Pancreas (tissue), 10 donors: ENCODE measurements around the gene ZCCHC17. TPM values are rescaled to one million over a fixed set of nuclear protein-coding genes. Genes with fewer than 3 reads are reported as not detected.

Source experiments
- ATAC-seq, 4 donors: fragments of 200-7000 bp; cut with Tn5 transposase; one replicate each; pipeline versions ENCODE4 v1.8.0 to v1.9.1; 2020; ENCODE audit warnings: mild to moderate bottlenecking in 4 of 4, moderate library complexity in 4 of 4
- DNase-seq, 6 donors: peaks; one replicate each; pipeline ENCODE4 v3.0.0-alpha.2; 2020
- FAIRE-seq: peaks from 2 replicates; lab custom pipeline; 2012; peaks lifted over from hg19 to GRCh38; lab: Jason Lieb, UNC
- H3K27ac ChIP-seq, 4 donors: fragments of 200-600 bp; sonication (generic); 1 replicate in 3 of 4; 2 replicates in 1 of 4; pipeline versions ENCODE4 v1.5.0 to v1.8.0; 2020
- H3K27me3 ChIP-seq, 4 donors: fragments of 200-600 bp; one replicate each; pipeline ENCODE4 v1.8.0; 2021
- H3K36me3 ChIP-seq, 3 donors: fragments of 200-600 bp; sonication (generic) in 1 of 3; one replicate each; pipeline versions ENCODE4 v1.5.0 to v1.8.0; 2020 to 2021
- H3K4me1 ChIP-seq, 3 donors: fragments of 200-600 bp; one replicate each; pipeline ENCODE4 v1.8.0; 2021
- H3K4me3 ChIP-seq, 4 donors: fragments of 200-600 bp; sonication (generic) in 2 of 4; one replicate each; pipeline versions ENCODE4 v1.5.0 to v1.8.0; 2020 to 2021
- H3K9me3 ChIP-seq, 4 donors: fragments of 200-600 bp; one replicate each; pipeline ENCODE4 v1.8.0; 2021
- CTCF ChIP-seq, 4 donors: fragments of 200-600 bp; sonication (generic) in 3 of 4; IDR thresholded peaks; one replicate each; pipeline versions ENCODE4 v1.5.0 to v1.8.0; 2021; ENCODE audit warnings: antibody characterized with exemption in 4 of 4
- WGBS, 2 donors: extraction: QIAGEN DNeasy Blood & Tissue Kit; methylation state at CpG; one replicate each; pipeline ENCODE4 v1.1.7; 2013; 5-methylcytosine and 5-hydroxymethylcytosine counted together
- intact Hi-C, 3 donors: fragments of 100-400 bp; cut with DNase I; formaldehyde crosslinking; loops; one replicate each; pipeline versions ENCODE4 v1.11.1 to v1.14.2; 2022
- polyA plus RNA-seq, 2 donors: library from polyadenylated mRNA; stranded (reverse); fragments of 200-250 nt; gene quantifications; one replicate each; pipeline ENCODE4 v1.2.3, GENCODE V29; 2013
- total RNA-seq, 6 donors: library from RNA; stranded (reverse); fragmentation: NEBNext Ultra II Directional in 4 of 6; extraction: Animal tissue kit (Norgen Biotek cat#: 25700) in 4 of 6; gene quantifications; one replicate each; pipeline versions ENCODE4 v1.2.1 to v1.2.4, GENCODE V29; 2021 to 2023
- donor health status: healthy with polysubstance abuse.
- donor health status: DM: no; HTN: no; CAD: no; lungs with moderate emphysema.
- donor health status: DM: no; HTN: no; CAD: no.
- donor health status: control.
- donor health status: control.
- donor health status: Bipolar disorder and iron deficiency.
- donor health status: DM: yes; HTN: yes; CAD: no.
- donor health status: DM: no; HTN: no; CAD: no.
- donor health status: DM: no; HTN: no; CAD: no.
- donor health status: DM: yes; HTN: yes; CAD: no.

The ZCCHC17 gene
- total and polyA plus RNA-seq, 8 donors: 5.6 to 20.3 (median 9.5) TPM

- DNase-seq: no peak
- no peaks in the 10 kb centered on the region for H3K4me1 ChIP-seq
- H3K36me3 ChIP-seq: no peaks in the 10 kb centered on the region
- no peaks in the 10 kb centered on the region for H3K9me3 ChIP-seq
- no peaks in the 10 kb centered on the region for H3K27me3 ChIP-seq
- ATAC-seq: no peak
- no peak overlapping the region for H3K4me3 ChIP-seq
- no peak for FAIRE-seq
- intact Hi-C loops: no loop called here
- no peak for TF ChIP-seq CTCF (IDR thresholded peaks at IDR 0.05)
- H3K27ac ChIP-seq: no peak overlapping the region
- 91 to 97% methylated on average over 6 of the region's 6 CpGs for WGBS, 2 donors
These were observed 108.9 kb downstream of the ZCCHC17 start for GRCh38 chr1:31405578-31406245.

- no peak for DNase-seq
- Histone ChIP-seq H3K4me3 (no peak overlapping the region), H3K9me3 (no peaks in the 10 kb centered on the region), H3K27me3 (no peaks in the 10 kb centered on the region), H3K36me3 (no peaks in the 10 kb centered on the region), H3K4me1 (no peaks in the 10 kb centered on the region), H3K27ac (no peak overlapping the region)
- FAIRE-seq: no peak
- no peak for ATAC-seq
- intact Hi-C loops: no loop called here
- no peak for TF ChIP-seq CTCF (IDR thresholded peaks at IDR 0.05)
- WGBS, 2 donors: 80 to 84% methylated on average over 18 of the region's 18 CpGs
These were observed 110.3 kb downstream of the ZCCHC17 start for GRCh38 chr1:31407029-31407626.

GRCh38 chr1:31408788-31409318 is 112.0 kb downstream of the ZCCHC17 start:
- no peak for ATAC-seq
- no peaks in the 10 kb centered on the region for H3K27me3 ChIP-seq
- H3K4me3 ChIP-seq: no peak overlapping the region
- no peak for TF ChIP-seq CTCF (IDR thresholded peaks at IDR 0.05)
- WGBS, 2 donors: 67 to 81% methylated on average over 5 of the region's 5 CpGs
- no peaks in the 10 kb centered on the region for H3K9me3 ChIP-seq
- FAIRE-seq: no peak
- peaks cover 0 to 5% (median 0%) of the 10 kb centered on the region in 3 donors for H3K4me1 ChIP-seq
- DNase-seq: no peak
- no peaks in the 10 kb centered on the region for H3K36me3 ChIP-seq
- intact Hi-C loops: no loop called here
- no peak overlapping the region for H3K27ac ChIP-seq

- 44% methylated on average over 6 of the region's 6 CpGs for WGBS, 2 donors
- no peak for FAIRE-seq
- Histone ChIP-seq H3K36me3 (no peaks in the 10 kb centered on the region), H3K27me3 (no peaks in the 10 kb centered on the region), H3K9me3 (no peaks in the 10 kb centered on the region), H3K4me1 (peaks cover 0 to 5% (median 0%) of the 10 kb centered on the region in 3 donors), H3K4me3 (no peak overlapping the region), H3K27ac (no peak overlapping the region)
- TF ChIP-seq CTCF (IDR thresholded peaks at IDR 0.05): no peak
- no peak for ATAC-seq
- intact Hi-C loops: loop anchor here in 2 of 3 donors (10.0 kb wide), 1 partner anchor 225 kb away; no protein-coding TSS in a partner anchor
- DNase-seq: no peak
These were observed 113.4 kb downstream of the ZCCHC17 start for GRCh38 chr1:31409946-31410858.
